Central memory CD4-positive, alpha-beta T cell (primary cell): ENCODE data around the gene CARHSP1.
"Not testable (repeated sequence)": the region's sequence is repeated elsewhere in the genome, so short reads cannot be mapped to it uniquely, and the experiment has no call there.

ENCODE experiments used
- DNase-seq: peaks from one replicate; pipeline ENCODE4 v3.0.0; 2022

The CARHSP1 gene

DNA sequence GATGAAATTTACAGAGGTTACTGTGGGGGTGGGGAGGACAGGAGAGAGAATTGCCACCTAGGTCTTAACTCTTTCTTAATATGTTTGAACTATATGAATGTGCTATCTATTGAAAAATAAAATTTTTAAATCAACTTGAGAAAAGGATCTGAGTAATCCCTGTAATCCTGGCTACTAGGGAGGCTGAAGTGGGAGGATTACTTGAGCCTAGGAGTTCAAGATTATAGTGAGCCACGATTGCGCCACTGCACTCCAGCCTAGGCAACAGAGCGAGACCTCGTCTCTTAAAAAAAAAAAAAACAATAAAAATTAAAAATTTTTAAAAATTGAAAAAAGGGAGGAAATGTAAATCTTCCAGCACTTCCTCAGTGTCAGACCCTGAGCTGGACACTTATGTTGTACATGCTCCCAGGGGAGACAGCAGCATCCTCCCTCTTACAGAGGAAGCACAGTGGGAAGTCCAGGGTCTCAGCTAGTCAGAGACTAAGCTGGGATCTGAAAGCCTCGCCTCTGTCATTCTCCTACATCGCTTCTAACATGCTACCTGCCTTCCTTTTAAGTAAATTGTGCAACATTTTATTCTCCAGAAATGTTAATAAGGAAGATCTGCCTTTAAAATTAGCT is 49.3 kb downstream of the CARHSP1 start:
- no peak for DNase-seq

DNA sequence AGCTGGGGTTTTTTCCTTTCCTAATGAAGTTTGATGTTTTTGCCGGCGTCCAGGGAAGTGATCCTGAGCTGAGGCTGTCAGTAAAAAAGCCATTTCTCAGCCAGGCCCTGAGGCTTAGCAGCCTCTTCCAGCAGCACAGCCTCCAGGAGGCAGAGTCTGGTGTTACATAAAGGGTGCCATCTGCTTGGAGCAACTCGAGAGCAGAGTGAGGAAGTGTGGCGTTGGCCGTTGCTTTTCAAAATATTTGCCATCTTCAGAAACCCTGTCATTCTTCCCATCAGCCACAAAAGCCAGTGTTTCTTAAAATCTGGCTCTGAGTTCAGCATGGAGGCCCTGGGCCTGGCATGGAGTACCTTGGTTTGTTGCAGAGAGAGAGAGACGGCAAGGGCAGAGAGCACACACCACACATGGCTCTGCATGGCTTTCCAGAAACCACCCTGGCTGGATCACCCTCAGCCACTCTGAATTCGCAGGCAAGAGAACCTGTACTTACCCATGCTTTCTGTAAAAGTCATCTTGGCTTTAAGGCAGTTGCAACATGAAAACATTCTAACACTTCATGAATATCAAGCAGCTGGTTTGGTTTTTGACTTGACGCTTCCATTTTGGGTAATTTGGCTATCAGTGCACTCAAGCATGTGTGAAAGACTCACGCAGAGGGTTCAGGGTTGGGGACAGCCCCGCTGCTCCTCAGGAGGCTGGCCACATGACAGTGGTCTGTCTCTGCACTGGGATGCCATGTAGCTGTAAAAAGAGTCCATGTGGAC is 50.1 kb downstream of the CARHSP1 start:
- no peak for DNase-seq

DNA sequence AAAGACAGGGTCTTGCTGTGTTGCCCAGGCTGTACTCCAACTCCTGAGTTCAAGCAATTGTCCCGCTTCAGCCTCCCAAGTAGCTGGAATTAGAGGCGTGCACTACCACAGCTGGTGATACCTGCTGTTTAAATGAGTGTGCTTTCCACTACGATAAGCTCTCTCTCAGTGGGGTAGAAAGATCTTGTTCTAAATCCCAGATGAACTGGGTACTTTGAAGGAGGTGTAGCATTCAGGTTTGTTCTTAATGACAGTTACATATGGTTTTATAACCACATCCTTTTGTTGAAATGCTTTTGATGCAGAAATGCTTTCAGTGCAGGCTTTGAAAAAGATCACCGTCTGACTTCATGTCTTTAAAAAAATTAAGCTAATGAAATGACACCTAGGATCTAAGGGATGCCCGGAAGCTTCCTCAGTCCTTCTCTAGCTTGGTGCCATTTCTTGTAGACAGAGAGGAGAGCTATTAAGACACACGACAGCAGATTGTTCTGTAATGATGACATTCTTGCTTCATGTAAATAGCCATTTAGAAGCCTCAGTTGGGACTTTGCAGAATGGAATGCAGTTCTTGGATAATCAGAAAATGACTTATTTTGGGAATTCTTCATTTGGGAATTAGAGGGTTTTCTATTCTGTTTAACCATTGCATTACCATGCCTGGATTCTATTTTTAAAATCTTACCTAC is 51.7 kb downstream of the CARHSP1 start:
- DNase-seq: peak; percentile 28

GRCh38 chr16:8814095-8814806 is 54.6 kb downstream of the CARHSP1 start:
- DNase-seq: no peak

GRCh38 chr16:8812162-8812843 is 56.5 kb downstream of the CARHSP1 start:
- no peak for DNase-seq

GRCh38 chr16:8808613-8809353 is 60.0 kb downstream of the CARHSP1 start:
- no peak for DNase-seq

DNA sequence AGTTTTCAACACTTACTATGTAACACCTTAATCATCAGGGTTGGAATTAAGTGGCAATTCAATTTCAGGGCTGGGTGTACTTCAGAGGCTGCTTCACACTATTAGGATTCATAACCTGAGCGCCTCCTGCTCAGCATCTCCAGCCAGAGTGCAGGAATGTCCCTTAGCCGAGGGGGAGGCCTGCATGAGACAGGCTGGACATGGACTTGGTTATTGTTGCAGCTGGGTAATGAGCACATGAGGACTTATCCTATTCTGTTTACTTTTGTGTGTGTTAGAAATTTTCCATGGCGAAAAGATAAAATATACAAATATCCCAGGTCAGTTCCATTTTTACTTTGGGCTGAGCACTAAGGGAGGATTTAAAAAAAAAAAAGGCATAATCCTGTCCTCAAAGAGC is 60.8 kb downstream of the CARHSP1 start:
- DNase-seq: no peak

DNA sequence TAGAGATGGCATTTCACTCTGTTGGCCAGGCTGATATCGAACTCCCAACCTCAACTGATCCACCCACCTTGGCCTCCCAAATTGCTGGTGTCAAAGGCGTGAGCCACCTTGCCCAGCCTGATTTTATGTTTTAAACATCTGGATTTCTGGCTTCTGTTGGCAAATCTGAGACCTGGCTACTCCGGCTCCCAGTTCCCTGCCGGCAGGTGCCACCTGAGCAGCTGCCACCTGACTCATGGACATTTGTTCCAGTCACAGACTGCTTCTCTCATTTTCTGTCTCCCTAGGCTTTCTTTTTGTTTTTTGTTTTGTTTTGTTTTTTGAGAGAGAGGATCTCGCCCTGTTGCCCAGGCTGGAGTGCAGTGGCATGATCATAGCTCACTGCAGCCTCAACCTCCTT is 61.6 kb downstream of the CARHSP1 start:
- DNase-seq: no peak

DNA sequence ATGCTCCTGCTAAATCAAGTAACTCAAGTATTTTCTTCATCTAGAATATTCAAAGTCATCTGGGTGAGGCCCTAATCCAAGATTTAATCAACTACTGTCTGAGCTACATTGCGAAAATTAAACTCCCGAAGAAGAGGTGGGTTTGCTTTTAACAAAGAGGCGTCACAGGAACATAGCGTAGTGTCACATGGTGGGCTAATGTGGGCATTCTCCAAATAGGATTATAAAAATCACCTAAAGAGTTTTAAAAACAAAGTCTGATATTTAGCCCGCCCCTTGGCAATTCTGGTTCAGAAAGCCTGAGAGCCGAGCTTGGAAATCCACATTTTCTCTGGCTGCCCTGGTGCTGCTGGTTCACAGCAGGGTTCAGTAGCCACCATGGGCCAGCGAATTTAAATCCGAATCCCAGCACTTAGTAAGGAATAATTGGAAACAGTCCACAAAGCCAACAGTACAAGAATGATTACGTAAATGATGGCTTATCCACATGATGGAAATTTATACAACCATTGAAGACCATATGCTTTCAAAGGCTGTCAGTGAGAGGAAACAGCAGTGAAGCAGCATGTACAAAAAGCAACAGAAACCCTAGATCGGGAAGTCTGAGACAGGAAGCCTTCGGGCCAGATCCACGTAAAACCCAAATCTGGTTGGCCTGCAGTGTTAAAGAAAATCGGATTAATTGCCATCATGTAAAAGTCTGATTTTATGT is 62.4 kb downstream of the CARHSP1 start:
- DNase-seq: no peak

GRCh38 chr16:8804313-8804712 is 64.5 kb downstream of the CARHSP1 start:
- DNase-seq: no peak

DNA sequence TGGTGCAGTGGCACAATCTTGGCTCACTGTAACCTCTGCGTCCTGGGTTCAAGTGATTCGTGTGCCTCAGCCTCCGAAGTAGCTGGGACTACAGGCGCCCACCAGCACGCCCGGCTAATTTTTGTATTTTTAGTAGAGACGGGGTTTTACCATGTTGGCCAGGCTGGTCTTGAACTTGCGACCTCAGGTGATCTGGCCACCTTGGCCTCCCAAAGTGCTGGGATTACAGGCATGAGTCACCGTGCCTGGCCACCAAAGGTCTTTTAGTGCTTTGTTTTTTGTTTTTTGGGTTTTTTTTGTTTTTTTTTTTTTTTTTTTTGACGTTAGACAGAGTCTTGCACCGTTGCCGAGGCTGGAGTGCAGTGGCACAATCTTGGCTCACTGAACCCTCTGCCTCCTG is 65.1 kb downstream of the CARHSP1 start:
- not testable (repeated sequence) for DNase-seq
